OCI-LY3 (cell line): Measurements from ENCODE around the gene ADAMTS6.

Experiments used
- H2AFZ ChIP-seq: fragments of 200-600, 300-600 bp; shearing (Covaris generic); 2 replicates; pipeline ENCODE4 v1.6.0; 2014; ENCODE audit warnings: antibody characterized with exemption, low read depth, low read length
- H3K27ac ChIP-seq: fragments of 200-600, 300-600 bp; sonication (generic); 2 replicates; pipeline ENCODE4 v1.5.1; 2014; ENCODE audit warnings: mild to moderate bottlenecking, low read length, moderate library complexity, mixed read lengths
- H3K27me3 ChIP-seq: fragments of 200-600, 300-600 bp; sonication (generic); 2 replicates; pipeline ENCODE4 v1.6.1; 2014; ENCODE audit warnings: low read depth, low read length, mixed read lengths
- H3K36me3 ChIP-seq: fragments of 200-600, 300-600 bp; sonication (generic); replicated peaks from 2 replicates; pipeline ENCODE3; 2014; ENCODE audit warnings: low read depth, low read length, mixed read lengths
- H3K4me1 ChIP-seq: fragments of 300-600, 200-600 bp; sonication (generic); 2 replicates; pipeline ENCODE4 v1.6.1; 2014; ENCODE audit warnings: low read length, mixed read lengths
- H3K4me2 ChIP-seq: fragments of 200-600, 300-600 bp; sonication (generic); 2 replicates; pipeline ENCODE4 v1.6.1; 2014; ENCODE audit warnings: low read length, mixed read lengths
- H3K4me3 ChIP-seq: fragments of 300-600, 200-600 bp; sonication (generic); 2 replicates; pipeline ENCODE4 v1.5.1; 2014; ENCODE audit warnings: antibody characterized with exemption, mild to moderate bottlenecking, low read length, moderate library complexity
- H3K79me2 ChIP-seq: fragments of 300-600, 200-600 bp; shearing (Covaris generic); 2 replicates; pipeline ENCODE4 v1.6.1; 2014; ENCODE audit warnings: mild to moderate bottlenecking, low read length, mixed read lengths
- H3K9ac ChIP-seq: fragments of 300-600, 200-600 bp; shearing (Covaris generic); 2 replicates; pipeline ENCODE4 v1.6.0; 2014; ENCODE audit warnings: mild to moderate bottlenecking, low read length, moderate library complexity
- H3K9me3 ChIP-seq: fragments of 200-600, 300-600 bp; shearing (Covaris generic); 2 replicates; pipeline ENCODE4 v1.6.1; 2014; ENCODE audit warnings: low read length, mixed read lengths; ENCODE audit not compliant: insufficient read depth
- H4K20me1 ChIP-seq: fragments of 200-600, 300-600 bp; sonication (generic); 2 replicates; pipeline ENCODE4 v1.6.1; 2016; ENCODE audit warnings: low read length, mixed read lengths; ENCODE audit not compliant: insufficient read depth
- EZH2phosphoT487 ChIP-seq: fragments of 200-600 bp; shearing (Covaris generic); IDR thresholded peaks from 2 replicates; pipeline ENCODE4 v1.6.1; 2018; ENCODE audit warnings: antibody characterized with exemption, mixed run types, low read depth
- TF ChIP-seq, protein P1 (sequence below): fragments of 200-600, 300-600 bp; sonication (generic); IDR thresholded peaks from 2 replicates; pipeline ENCODE4 v1.5.1; 2014; ENCODE audit warnings: antibody characterized with exemption, low read length, low read depth

ADAMTS6 gene

DNA sequence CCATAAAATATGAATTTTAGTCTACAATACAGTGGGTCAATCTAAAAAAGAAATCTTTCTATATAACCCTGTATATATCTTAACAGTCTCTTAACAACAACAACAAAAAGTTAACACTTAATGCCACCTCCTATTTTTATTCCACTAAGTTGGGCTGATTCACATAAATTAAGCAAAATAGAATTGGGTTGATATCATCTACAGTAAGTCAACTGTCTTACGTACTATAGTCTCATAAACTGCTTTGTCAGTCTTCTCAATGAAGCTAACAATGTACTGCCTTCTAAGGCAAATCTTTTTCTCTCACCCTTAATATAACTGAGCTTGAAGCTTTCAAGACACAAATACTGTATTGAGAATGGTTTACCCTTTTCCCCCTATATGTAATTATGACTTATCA, 185.7 kb downstream of the ADAMTS6 start:
- TF ChIP-seq EZH2phosphoT487 = no peak
- TF ChIP-seq, protein P1, sequence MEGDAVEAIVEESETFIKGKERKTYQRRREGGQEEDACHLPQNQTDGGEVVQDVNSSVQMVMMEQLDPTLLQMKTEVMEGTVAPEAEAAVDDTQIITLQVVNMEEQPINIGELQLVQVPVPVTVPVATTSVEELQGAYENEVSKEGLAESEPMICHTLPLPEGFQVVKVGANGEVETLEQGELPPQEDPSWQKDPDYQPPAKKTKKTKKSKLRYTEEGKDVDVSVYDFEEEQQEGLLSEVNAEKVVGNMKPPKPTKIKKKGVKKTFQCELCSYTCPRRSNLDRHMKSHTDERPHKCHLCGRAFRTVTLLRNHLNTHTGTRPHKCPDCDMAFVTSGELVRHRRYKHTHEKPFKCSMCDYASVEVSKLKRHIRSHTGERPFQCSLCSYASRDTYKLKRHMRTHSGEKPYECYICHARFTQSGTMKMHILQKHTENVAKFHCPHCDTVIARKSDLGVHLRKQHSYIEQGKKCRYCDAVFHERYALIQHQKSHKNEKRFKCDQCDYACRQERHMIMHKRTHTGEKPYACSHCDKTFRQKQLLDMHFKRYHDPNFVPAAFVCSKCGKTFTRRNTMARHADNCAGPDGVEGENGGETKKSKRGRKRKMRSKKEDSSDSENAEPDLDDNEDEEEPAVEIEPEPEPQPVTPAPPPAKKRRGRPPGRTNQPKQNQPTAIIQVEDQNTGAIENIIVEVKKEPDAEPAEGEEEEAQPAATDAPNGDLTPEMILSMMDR = no peak
- Histone ChIP-seq H3K4me2 (no peak overlapping the region), H3K27me3 (no peaks in the 10 kb centered on the region), H3K4me1 (no peaks in the 10 kb centered on the region), H3K36me3 (no peaks in the 10 kb centered on the region), H4K20me1 (no peaks in the 10 kb centered on the region), H3K79me2 (no peaks in the 10 kb centered on the region), H3K9ac (no peak overlapping the region), H3K4me3 (no peak overlapping the region), H3K27ac (no peak overlapping the region), H2AFZ (no peak overlapping the region), H3K9me3 (no peaks in the 10 kb centered on the region)

DNA sequence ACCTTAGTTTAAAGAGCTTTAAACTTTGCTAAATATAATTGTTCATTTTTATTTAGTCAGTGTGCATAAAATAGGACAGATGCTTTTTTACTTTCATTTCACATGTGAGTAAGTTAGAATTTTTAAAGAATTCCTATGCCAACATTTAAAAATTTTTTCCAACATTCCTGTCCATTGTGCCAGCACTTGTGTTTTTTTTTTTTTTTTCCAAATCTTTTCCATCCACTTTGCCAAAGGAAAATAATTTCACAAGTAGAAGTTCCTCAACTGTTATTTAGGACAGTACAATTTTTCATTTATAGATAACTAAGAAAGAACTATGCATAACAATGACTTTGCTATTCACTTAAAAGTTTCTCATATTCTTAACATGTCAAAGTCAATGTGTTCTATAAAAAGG, 189.5 kb downstream of the ADAMTS6 start:
- Histone ChIP-seq H3K9ac (no peak overlapping the region), H3K27ac (no peak overlapping the region), H3K27me3 (no peaks in the 10 kb centered on the region), H3K4me3 (no peak overlapping the region), H3K79me2 (no peaks in the 10 kb centered on the region), H3K36me3 (no peaks in the 10 kb centered on the region), H3K9me3 (no peaks in the 10 kb centered on the region), H3K4me2 (no peak overlapping the region), H2AFZ (no peak overlapping the region), H4K20me1 (no peaks in the 10 kb centered on the region), H3K4me1 (no peaks in the 10 kb centered on the region)
- TF ChIP-seq EZH2phosphoT487 = no peak
- TF ChIP-seq, protein P1 = no peak

DNA sequence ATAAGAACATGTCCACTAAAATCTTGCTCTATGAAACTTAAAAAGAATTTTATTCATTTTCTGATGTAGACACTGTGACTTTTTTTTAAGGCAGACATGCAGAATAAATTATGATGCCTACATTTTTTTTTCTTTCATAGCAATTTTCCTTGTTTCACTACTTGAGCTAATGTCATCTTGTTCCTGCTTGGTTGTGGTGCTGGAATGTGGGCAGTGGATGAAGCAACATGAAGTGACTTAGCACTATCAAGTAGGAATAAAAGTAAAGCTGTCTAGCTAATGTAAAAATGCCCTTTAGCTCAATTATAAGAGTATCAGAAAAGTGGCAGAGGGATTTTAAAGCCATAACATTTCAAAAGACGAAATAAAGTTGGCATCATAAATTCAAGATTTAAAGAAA, 191.0 kb downstream of the ADAMTS6 start:
- no peak overlapping the region for H3K27ac ChIP-seq
- H3K4me2 ChIP-seq = no peak overlapping the region
- no peaks in the 10 kb centered on the region for H3K27me3 ChIP-seq
- H3K36me3 ChIP-seq = no peaks in the 10 kb centered on the region
- no peak overlapping the region for H2AFZ ChIP-seq
- H3K4me1 ChIP-seq = no peaks in the 10 kb centered on the region
- no peaks in the 10 kb centered on the region for H3K9me3 ChIP-seq
- H4K20me1 ChIP-seq = no peaks in the 10 kb centered on the region
- H3K79me2 ChIP-seq = no peaks in the 10 kb centered on the region
- no peak overlapping the region for H3K4me3 ChIP-seq
- TF ChIP-seq, protein P1 = no peak
- TF ChIP-seq EZH2phosphoT487 = no peak
- H3K9ac ChIP-seq = no peak overlapping the region

DNA sequence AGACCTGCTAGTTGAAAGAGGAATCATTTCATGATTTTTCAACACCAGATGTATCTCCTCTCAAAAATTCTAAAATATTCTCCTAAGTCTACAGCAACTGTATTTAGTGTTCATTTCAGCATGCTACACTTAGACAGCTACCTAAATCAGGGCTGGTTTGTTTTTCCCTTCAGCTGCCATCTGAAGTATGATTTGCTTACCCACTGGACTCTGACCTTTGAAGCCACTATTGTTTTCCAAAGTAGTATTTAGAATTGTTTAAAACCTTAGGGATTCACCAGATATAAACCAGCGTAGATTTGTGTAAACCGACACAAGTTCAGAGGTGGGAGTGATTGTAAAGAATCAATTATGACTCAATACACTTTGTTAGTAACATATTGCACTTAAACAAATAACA, 193.1 kb downstream of the ADAMTS6 start:
- no peak overlapping the region for H2AFZ ChIP-seq
- no peaks in the 10 kb centered on the region for H3K79me2 ChIP-seq
- no peak overlapping the region for H3K9ac ChIP-seq
- TF ChIP-seq, protein P1 = no peak
- TF ChIP-seq EZH2phosphoT487 = no peak
- no peaks in the 10 kb centered on the region for H3K27me3 ChIP-seq
- no peaks in the 10 kb centered on the region for H4K20me1 ChIP-seq
- no peaks in the 10 kb centered on the region for H3K36me3 ChIP-seq
- H3K4me2 ChIP-seq = no peak overlapping the region
- H3K9me3 ChIP-seq = no peaks in the 10 kb centered on the region
- no peak overlapping the region for H3K4me3 ChIP-seq
- no peaks in the 10 kb centered on the region for H3K4me1 ChIP-seq
- no peak overlapping the region for H3K27ac ChIP-seq
